GM18909 (cell line): Measurements from ENCODE around the gene HUNK.

Source experiments
- ATAC-seq: cut with Tn5 transposase; IDR thresholded peaks from one replicate; pipeline ENCODE4 v1.9.1; 2021; ENCODE audit warnings: mild to moderate bottlenecking; ENCODE audit not compliant: unreplicated experiment, poor library complexity

The HUNK gene

GRCh38 chr21:31894457-31894856, 21.6 kb downstream of the HUNK start:
- no peak for ATAC-seq

GRCh38 chr21:31895077-31895835, 22.4 kb downstream of the HUNK start:
- ATAC-seq = no peak

- no peak for ATAC-seq
Measured at GRCh38 chr21:31896019-31896418, 23.2 kb downstream of the HUNK start.

- ATAC-seq = no peak
Measured at GRCh38 chr21:31897311-31897710, 24.5 kb downstream of the HUNK start.

GRCh38 chr21:31898933-31899630, 26.3 kb downstream of the HUNK start:
- no peak for ATAC-seq

GRCh38 chr21:31900121-31900895, 27.5 kb downstream of the HUNK start:
- ATAC-seq = no peak

- ATAC-seq = no peak
Measured at GRCh38 chr21:31901315-31901714, 28.5 kb downstream of the HUNK start.

- no peak for ATAC-seq
Measured at GRCh38 chr21:31902438-31902837, 29.6 kb downstream of the HUNK start.

GRCh38 chr21:31903896-31904295, 31.1 kb downstream of the HUNK start:
- ATAC-seq = no peak

- ATAC-seq = no peak
Measured at GRCh38 chr21:31905503-31906451, 33.0 kb downstream of the HUNK start.

GRCh38 chr21:31908106-31909031, 35.5 kb downstream of the HUNK start:
- no peak for ATAC-seq

- no peak for ATAC-seq
Measured at GRCh38 chr21:31909153-31910073, 36.6 kb downstream of the HUNK start.

- ATAC-seq = no peak
Measured at GRCh38 chr21:31910074-31910470, 37.3 kb downstream of the HUNK start.

- no peak for ATAC-seq
Measured at GRCh38 chr21:31911138-31911907, 38.5 kb downstream of the HUNK start.

- ATAC-seq = no peak
Measured at GRCh38 chr21:31912501-31912900, 39.7 kb downstream of the HUNK start.

- no peak for ATAC-seq
Measured at GRCh38 chr21:31913182-31913608, 40.4 kb downstream of the HUNK start.

- no peak for ATAC-seq
Measured at GRCh38 chr21:31914472-31914871, 41.7 kb downstream of the HUNK start.
